GM21717 (cell line): ENCODE data around the gene SLIT3.
A peak's percentile ranks its signal among the peaks of the same experiment; 100 is the strongest.

Experiments used
- ATAC-seq: cut with Tn5 transposase; IDR thresholded peaks from one replicate; pipeline ENCODE4 v1.9.1; 2021; ENCODE audit warnings: mild to moderate bottlenecking, moderate library complexity; ENCODE audit not compliant: unreplicated experiment

SLIT3 gene

GRCh38 chr5:168818558-168818957 is 482.4 kb downstream of the SLIT3 start:
- ATAC-seq = no peak

DNA sequence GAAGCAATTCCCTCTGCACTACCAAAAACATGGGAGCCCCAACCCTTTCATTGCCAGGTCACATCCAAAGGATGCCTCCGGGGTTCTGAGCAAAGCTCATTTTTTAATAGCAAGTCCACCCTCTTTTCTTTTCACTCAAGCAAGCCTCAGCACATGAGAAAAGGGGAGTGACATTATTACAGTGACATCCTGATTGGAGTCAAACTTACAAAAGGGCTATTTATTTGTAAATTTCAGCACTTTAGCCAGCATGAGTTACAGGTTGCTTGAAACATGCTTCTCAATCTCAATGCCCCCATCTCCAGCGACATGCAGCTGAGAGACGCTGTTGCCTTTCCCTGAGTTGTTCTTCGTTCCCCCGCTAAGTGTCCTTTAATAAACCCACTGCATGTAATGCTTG is 483.3 kb downstream of the SLIT3 start:
- no peak for ATAC-seq

- ATAC-seq = no peak
Observed at GRCh38 chr5:168816661-168817060, 484.3 kb downstream of the SLIT3 start.

- ATAC-seq = no peak
Observed at GRCh38 chr5:168813184-168813968, 487.6 kb downstream of the SLIT3 start.

- no peak for ATAC-seq
Observed at GRCh38 chr5:168810641-168811040, 490.3 kb downstream of the SLIT3 start.

DNA sequence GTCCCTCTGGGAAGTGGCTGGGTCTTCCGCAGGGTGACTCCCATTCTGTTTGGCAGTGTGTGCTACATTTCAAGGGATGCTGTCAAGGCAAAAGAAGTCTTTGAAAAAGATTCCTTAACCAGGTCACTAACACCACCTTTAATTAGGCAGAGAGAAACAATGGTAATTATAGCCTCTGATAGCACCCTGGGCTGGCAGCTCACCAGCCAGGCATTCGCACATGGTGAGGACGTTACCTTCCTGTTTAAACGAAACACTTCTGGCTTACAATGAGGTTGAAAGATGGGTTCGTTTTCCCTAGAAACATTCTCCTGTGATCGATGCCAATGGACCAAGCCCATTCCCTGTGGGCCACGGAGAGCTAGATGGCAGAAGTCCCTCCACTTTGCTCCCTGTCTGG is 491.7 kb downstream of the SLIT3 start:
- ATAC-seq = no peak

DNA sequence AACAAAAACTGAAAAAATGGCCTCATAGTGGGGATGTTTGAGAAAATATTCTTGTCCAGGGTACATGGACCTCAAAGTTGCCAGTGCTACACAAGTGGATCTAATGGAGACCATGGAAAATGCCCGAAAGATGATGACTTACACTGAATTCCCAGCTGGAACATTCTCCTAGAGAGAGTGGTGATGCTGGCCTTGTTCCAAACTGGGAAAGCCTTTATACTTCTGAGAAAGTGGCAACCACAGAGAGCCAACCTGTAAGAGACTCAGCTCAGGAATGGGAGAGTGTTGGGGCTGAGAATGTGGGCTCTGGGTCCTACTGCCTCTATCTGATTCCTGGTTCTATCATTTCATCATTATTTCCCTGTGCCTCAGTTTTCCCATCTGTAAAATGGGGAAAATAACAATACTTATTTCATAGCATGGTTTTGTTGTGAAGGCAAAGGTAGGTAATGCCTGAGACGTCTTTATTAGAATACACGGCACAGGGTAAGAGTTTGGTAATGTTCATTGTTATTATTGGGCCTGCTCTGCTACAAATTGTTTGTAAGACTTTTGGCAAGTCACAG is 492.8 kb downstream of the SLIT3 start:
- ATAC-seq = no peak

- ATAC-seq = no peak
Observed at GRCh38 chr5:168807287-168807686, 493.7 kb downstream of the SLIT3 start.

DNA sequence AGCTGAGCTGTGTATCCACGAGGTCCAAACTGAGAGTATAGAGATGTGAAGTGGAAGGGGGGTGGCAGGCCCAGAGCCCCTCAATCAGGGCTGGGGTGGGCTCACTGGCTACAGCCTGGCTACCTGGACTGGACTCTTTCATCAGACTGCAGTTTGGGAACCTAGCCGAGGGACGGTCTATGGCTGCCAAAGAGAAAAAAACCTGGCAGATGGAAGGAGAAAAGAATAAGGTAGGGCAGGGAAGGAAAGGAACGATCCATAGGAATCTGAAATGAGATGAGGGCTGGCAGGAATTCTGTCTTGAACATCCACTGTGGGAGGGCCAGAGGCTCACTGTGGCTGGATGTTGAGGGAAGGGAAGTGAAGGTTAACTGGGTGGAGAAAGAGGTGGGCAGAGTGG is 497.4 kb downstream of the SLIT3 start:
- ATAC-seq = no peak

GRCh38 chr5:168802337-168802736 is 498.6 kb downstream of the SLIT3 start:
- peak; percentile 61 for ATAC-seq

GRCh38 chr5:168801567-168801966 is 499.4 kb downstream of the SLIT3 start:
- no peak for ATAC-seq

DNA sequence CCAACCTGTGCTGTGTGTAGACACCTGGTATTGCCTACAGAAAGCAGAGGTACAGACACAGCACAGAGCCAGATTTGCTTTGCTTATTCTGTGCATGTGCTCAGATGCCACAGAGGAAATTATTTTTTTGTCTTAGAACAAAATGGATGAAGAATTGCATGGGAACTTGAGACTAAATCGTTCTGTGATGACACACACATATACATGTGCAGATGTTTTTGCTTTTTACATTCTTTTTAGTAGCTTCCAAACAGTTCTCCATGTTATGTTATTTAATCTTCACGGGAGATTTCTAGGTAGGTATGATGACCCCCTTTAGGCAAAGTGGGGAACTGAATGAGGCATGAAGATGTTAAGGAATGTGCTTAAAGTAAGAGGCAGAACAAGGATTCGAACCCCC is 500.2 kb downstream of the SLIT3 start:
- ATAC-seq = no peak

GRCh38 chr5:168798065-168799023 is 502.6 kb downstream of the SLIT3 start:
- no peak for ATAC-seq

DNA sequence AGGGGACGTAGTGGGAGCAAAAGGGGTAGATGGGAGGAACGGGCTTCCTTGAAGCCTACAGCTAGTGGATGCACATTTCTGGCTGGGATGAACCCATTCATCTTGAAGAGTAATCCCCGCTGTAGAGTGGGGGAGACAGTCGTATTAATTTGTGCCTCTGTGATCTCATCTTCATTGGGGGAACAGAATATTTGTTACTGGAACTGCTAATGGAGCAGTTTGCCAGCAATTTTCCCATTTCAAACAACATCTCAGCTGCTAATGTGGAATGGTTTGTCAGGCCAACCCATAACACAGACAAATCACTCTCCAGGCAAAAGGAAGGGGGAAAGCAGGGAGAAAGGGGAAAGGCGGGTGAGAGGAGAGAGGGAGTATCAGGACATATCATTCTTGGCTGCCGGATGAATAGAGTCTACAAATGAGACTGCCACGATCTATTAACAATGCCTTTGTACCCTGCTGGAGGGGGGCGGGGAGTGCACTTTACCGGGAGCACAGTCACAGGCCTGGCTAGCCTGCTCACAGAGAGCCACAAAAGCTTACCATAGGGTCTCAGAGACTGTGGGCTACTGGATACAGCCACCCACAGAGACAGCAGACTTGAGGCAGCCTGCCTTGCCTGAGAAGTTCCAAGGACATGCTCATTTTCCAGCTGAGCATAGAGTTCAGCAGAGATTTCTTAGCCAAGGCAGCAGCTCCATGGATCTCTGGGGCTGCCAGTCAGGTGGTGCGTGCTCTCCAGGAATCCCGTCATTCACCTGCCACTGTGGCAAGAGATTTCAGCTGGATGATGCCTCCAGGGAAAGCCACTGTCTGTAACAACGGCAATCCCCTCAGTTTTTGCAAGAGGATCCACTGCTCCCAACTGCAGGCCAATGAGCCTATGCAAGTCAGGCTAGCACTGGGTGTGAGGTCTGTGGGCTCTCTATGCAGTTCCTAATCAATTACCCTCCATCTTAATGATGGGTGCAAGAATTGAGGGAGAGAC is 504.1 kb downstream of the SLIT3 start:
- ATAC-seq = no peak

DNA sequence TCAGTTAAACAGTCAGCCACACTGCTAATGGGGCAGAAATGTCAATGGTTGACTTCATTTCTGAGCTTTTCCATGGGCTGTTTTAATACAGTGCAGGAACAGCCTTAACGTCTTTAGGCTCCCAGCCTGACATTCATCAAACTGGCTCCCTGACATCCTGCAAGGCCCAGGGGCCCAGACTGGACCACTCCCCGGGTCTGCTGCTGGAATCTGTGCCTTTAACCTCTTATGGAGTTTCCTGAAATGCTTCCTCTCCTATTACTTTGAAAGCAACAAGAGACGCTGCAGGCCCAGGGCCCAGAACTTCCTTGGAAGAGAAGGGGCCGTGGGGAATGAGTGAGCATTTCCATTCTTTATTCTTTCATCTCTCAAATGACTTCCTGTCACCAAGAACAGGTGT is 504.9 kb downstream of the SLIT3 start:
- ATAC-seq = no peak

- ATAC-seq = no peak
Observed at GRCh38 chr5:168793841-168794837, 506.8 kb downstream of the SLIT3 start.

- ATAC-seq = no peak
Observed at GRCh38 chr5:168792678-168793077, 508.3 kb downstream of the SLIT3 start.

DNA sequence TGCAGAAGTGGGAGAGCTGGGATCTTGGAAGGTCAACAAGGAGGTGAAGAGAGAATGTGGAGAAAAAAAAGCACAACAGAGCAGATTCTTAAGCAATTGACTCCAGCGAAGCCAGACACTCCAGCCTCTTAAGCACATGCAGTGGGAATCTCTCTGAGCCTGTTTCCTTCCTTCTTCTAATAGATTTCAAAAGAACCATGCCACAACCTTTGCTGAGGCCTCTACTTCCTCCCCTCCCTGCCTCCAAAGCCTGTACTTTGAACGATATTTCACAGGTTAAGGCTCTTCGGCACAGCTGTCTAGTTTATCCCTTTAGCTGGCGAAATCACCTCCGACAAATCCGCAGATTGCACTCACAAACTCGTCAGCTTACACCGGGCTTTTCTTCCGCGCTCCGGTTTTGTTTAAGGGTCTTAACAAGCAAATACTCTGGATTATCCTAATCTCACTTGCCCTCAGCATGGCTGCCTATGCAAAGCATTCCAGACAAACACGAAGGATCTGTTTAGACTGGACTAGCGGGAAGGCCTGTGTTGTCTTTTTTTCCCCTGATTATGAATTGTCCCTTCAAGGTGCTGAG is 510.2 kb downstream of the SLIT3 start:
- ATAC-seq = no peak
